DND-41 (cell line): ENCODE results near the gene MIOX.

Experiments
- ATAC-seq: fragments of 200-7000 bp; cut with Tn5 transposase; 3 replicates; pipeline ENCODE4 v1.9.1; 2021; ENCODE audit warnings: low read depth; ENCODE audit not compliant: insufficient read depth
- DNase-seq: peaks from one replicate; pipeline ENCODE4 v3.0.0-alpha.2; 2020
- H2AFZ ChIP-seq: 2 replicates; pipeline ENCODE4 v1.6.0; 2012; ENCODE audit warnings: low read depth, low read length
- H3K27ac ChIP-seq: 2 replicates; pipeline ENCODE4 v1.5.1; 2012; ENCODE audit warnings: low read length, inconsistent platforms
- H3K27me3 ChIP-seq: fragments of 200-600 bp; sonication (generic); 2 replicates; pipeline ENCODE4 v1.6.0; 2012; ENCODE audit warnings: low read length, mild to moderate bottlenecking, inconsistent platforms; ENCODE audit not compliant: insufficient read depth, poor library complexity
- H3K36me3 ChIP-seq: 2 replicates; pipeline ENCODE4 v1.5.1; 2012; ENCODE audit warnings: low read length, inconsistent platforms; ENCODE audit not compliant: insufficient read depth
- H3K4me1 ChIP-seq: 2 replicates; pipeline ENCODE4 v1.5.1; 2012; ENCODE audit warnings: mild to moderate bottlenecking, low read length; ENCODE audit not compliant: insufficient read depth
- H3K4me2 ChIP-seq: 2 replicates; pipeline ENCODE4 v1.6.0; 2012; ENCODE audit warnings: mild to moderate bottlenecking, moderate library complexity, low read length, inconsistent platforms; ENCODE audit not compliant: insufficient read depth
- H3K4me3 ChIP-seq, 2 experiments: fragments of 200-600 bp in 1 of 2; shearing (Covaris generic) in 1 of 2; 2 replicates each; pipeline ENCODE4 v1.5.1; 2012 to 2016; ENCODE audit warnings: inconsistent platforms in 2 of 2, low read length in 2 of 2, mild to moderate bottlenecking in 2 of 2, low read depth in 1 of 2, moderate library complexity in 1 of 2
- H3K79me2 ChIP-seq: 2 replicates; pipeline ENCODE4 v1.6.0; 2012; ENCODE audit warnings: low read length, inconsistent platforms; ENCODE audit not compliant: insufficient read depth
- H3K9ac ChIP-seq: 2 replicates; pipeline ENCODE4 v1.6.0; 2012; ENCODE audit warnings: low read depth, mild to moderate bottlenecking, inconsistent platforms, low read length, moderate library complexity
- H3K9me3 ChIP-seq: 2 replicates; pipeline ENCODE4 v1.5.1; 2012; ENCODE audit warnings: low read length, moderate library complexity, mild to moderate bottlenecking, inconsistent platforms; ENCODE audit not compliant: insufficient read depth, severe bottlenecking
- H4K20me1 ChIP-seq: 2 replicates; pipeline ENCODE4 v1.6.0; 2012; ENCODE audit warnings: low read length; ENCODE audit not compliant: insufficient read depth
- EZH2 ChIP-seq: IDR thresholded peaks from 3 replicates; pipeline ENCODE4 v1.6.1; 2012; ENCODE audit warnings: borderline replicate concordance, low read depth, mild to moderate bottlenecking, moderate library complexity, low read length, inconsistent platforms; ENCODE audit not compliant: severe bottlenecking
- TF ChIP-seq, protein P1 (sequence below): IDR thresholded peaks from 2 replicates; pipeline ENCODE4 v1.5.1; 2012; ENCODE audit warnings: borderline replicate concordance, low read length, moderate library complexity, mild to moderate bottlenecking; ENCODE audit not compliant: poor library complexity, severe bottlenecking; ENCODE audit errors: extremely low read depth

The MIOX gene

DNA sequence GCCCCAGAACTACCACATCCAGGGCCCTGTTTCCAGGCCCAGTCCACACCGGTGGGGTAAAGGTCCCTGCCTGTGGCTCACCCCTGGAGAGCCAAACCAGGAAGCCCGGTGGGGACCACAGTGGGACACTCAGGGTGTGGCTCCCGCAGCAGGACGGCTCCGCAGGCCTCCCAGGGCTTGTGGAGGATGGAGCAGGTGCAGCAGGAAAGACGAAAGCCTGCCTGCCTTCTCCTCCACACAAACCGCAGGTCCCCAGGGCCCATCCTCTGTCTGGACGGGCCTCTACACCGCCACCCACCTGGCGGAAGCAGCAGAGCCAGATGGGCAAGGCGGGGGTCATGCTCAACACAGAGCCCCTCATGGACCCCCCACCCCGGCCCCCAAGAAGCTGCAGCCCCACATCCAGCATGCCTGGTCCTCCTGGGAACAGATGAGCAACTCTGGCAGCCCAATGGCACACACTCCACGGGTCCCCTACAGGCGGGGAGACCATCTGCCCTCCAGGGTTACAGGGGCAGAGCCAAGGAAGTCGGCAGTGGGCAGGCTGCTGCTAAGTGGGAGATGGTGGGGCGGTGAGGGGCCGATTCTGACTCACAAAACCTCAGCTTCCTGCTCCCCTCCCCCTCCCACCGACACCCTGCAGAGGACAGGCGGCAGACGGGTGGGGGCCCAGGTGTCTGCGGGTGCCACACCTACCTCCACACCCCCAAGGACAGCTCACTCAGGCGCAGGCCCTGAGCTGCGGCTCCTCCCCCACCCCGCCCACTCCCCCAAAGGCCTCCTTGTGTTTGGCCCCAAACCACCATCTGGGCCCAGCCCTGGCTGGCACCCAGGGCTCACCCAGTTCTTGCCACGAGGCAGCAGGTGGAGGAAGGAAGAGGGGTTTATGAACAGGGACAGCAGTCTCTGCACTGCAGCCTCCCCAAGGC is 17.0 kb upstream of the MIOX start:
- no peak for TF ChIP-seq EZH2
- TF ChIP-seq, protein P1, sequence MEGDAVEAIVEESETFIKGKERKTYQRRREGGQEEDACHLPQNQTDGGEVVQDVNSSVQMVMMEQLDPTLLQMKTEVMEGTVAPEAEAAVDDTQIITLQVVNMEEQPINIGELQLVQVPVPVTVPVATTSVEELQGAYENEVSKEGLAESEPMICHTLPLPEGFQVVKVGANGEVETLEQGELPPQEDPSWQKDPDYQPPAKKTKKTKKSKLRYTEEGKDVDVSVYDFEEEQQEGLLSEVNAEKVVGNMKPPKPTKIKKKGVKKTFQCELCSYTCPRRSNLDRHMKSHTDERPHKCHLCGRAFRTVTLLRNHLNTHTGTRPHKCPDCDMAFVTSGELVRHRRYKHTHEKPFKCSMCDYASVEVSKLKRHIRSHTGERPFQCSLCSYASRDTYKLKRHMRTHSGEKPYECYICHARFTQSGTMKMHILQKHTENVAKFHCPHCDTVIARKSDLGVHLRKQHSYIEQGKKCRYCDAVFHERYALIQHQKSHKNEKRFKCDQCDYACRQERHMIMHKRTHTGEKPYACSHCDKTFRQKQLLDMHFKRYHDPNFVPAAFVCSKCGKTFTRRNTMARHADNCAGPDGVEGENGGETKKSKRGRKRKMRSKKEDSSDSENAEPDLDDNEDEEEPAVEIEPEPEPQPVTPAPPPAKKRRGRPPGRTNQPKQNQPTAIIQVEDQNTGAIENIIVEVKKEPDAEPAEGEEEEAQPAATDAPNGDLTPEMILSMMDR: peak; percentile 57
- Histone ChIP-seq H3K27me3 (no peaks in the 10 kb centered on the region), H3K9ac (peak overlapping the region; percentile 84), H4K20me1 (peaks cover 88% of the 10 kb centered on the region), H3K4me2 (peak overlapping the region; percentile 99), H3K27ac (peak overlapping the region; percentile 92), H3K79me2 (peaks cover 90% of the 10 kb centered on the region), H3K36me3 (peaks cover 72% of the 10 kb centered on the region), H3K4me1 (peaks cover 64% of the 10 kb centered on the region), H2AFZ (no peak overlapping the region), H3K4me3 (peak overlapping the region in 1 of 2 experiments; percentile 96; a peak in 2 of 4 replicates), H3K9me3 (no peaks in the 10 kb centered on the region)
- peak; percentile 100 for DNase-seq
- ATAC-seq: peak; percentile 81

GRCh38 chr22:50470491-50470890 is 16.2 kb upstream of the MIOX start:
- H3K4me1 ChIP-seq: peaks cover 70% of the 10 kb centered on the region
- H3K27me3 ChIP-seq: no peaks in the 10 kb centered on the region
- peak overlapping the region; percentile 99 for H3K4me2 ChIP-seq
- no peak overlapping the region for H2AFZ ChIP-seq
- H4K20me1 ChIP-seq: peaks cover 80% of the 10 kb centered on the region
- no peak for TF ChIP-seq EZH2
- TF ChIP-seq, protein P1: no peak
- H3K9ac ChIP-seq: peak overlapping the region; percentile 84
- H3K27ac ChIP-seq: peak overlapping the region; percentile 91
- H3K36me3 ChIP-seq: peaks cover 63% of the 10 kb centered on the region
- peak overlapping the region in 1 of 2 experiments; percentile 96; a peak in 2 of 4 replicates for H3K4me3 ChIP-seq
- peak; percentile 58 for DNase-seq
- no peaks in the 10 kb centered on the region for H3K9me3 ChIP-seq
- no peak; the same call in 2 of the 3 replicates for ATAC-seq
- H3K79me2 ChIP-seq: peaks cover 87% of the 10 kb centered on the region

GRCh38 chr22:50471197-50471847 is 15.3 kb upstream of the MIOX start:
- Histone ChIP-seq H3K79me2 (peaks cover 79% of the 10 kb centered on the region), H3K27me3 (no peaks in the 10 kb centered on the region), H3K27ac (peak overlapping the region; percentile 91), H3K9me3 (no peaks in the 10 kb centered on the region), H3K36me3 (peaks cover 55% of the 10 kb centered on the region), H3K4me3 (peak overlapping the region in 1 of 2 experiments; percentile 96; a peak in 2 of 4 replicates), H4K20me1 (peaks cover 72% of the 10 kb centered on the region), H3K4me2 (peak overlapping the region; percentile 99), H2AFZ (no peak overlapping the region), H3K9ac (peak overlapping the region; percentile 84), H3K4me1 (peaks cover 74% of the 10 kb centered on the region)
- DNase-seq (no peak), ATAC-seq (no peak)
- no peak for TF ChIP-seq EZH2
- TF ChIP-seq, protein P1: no peak
